Rectal smooth muscle tissue (tissue), 1 donor: ENCODE results near the gene L3MBTL1.

Experiments used
- H3K27ac ChIP-seq: one replicate; pipeline ENCODE4 v1.7.0; 2013; ENCODE audit warnings: low read depth, low read length, inconsistent platforms
- H3K27me3 ChIP-seq: one replicate; pipeline ENCODE4 v1.7.0; 2013; ENCODE audit warnings: low read length; ENCODE audit not compliant: control insufficient read depth, insufficient read depth
- H3K36me3 ChIP-seq: one replicate; pipeline ENCODE4 v1.7.0; 2013; ENCODE audit warnings: low read length; ENCODE audit not compliant: control insufficient read depth, insufficient read depth
- H3K4me1 ChIP-seq: one replicate; pipeline ENCODE4 v1.7.0; 2013; ENCODE audit warnings: low read length; ENCODE audit not compliant: control insufficient read depth, insufficient read depth
- H3K4me3 ChIP-seq: one replicate; pipeline ENCODE4 v1.7.0; 2013; ENCODE audit warnings: low read length
- H3K9ac ChIP-seq: one replicate; pipeline ENCODE4 v1.7.0; 2013; ENCODE audit warnings: low read length

The L3MBTL1 gene

GRCh38 chr20:43590392-43591303 is 83.2 kb downstream of the L3MBTL1 start, which contains the start of gene IFT52:
IFT52 (plus strand) TSS chr20:43590937; CDS start chr20:43594699, 3,762 bp downstream.
- Histone ChIP-seq H3K27me3 (no peaks in the 10 kb centered on the region), H3K36me3 (peaks cover 2% of the 10 kb centered on the region), H3K9ac (peak within 1 kb of the TSS; percentile 77), H3K4me3 (peak within 1 kb of the TSS; percentile 68), H3K27ac (peak within 1 kb of the TSS; percentile 90), H3K4me1 (peaks cover 11% of the 10 kb centered on the region)
